GM18519 (cell line): Measurements from ENCODE around the gene TULP3.

ENCODE experiments used
- ATAC-seq: cut with Tn5 transposase; IDR thresholded peaks from one replicate; pipeline ENCODE4 v1.9.1; 2021; ENCODE audit warnings: mild to moderate bottlenecking, moderate library complexity; ENCODE audit not compliant: unreplicated experiment, low FRiP score

TULP3 gene

GRCh38 chr12:2923057-2923456 is 32.4 kb downstream of the TULP3 start:
- ATAC-seq: no peak

GRCh38 chr12:2924019-2924418 is 33.3 kb downstream of the TULP3 start:
- ATAC-seq: no peak

- ATAC-seq: no peak
Observed at GRCh38 chr12:2925322-2925995, 34.8 kb downstream of the TULP3 start.

GRCh38 chr12:2930865-2931264 is 40.2 kb downstream of the TULP3 start:
- ATAC-seq: no peak

GRCh38 chr12:2933586-2933985 is 42.9 kb downstream of the TULP3 start:
- no peak for ATAC-seq

GRCh38 chr12:2934371-2934770 is 43.7 kb downstream of the TULP3 start:
- ATAC-seq: no peak

GRCh38 chr12:2936301-2936700 is 45.6 kb downstream of the TULP3 start:
- ATAC-seq: no peak

- no peak for ATAC-seq
Observed at GRCh38 chr12:2937500-2937899, 46.8 kb downstream of the TULP3 start.

- no peak for ATAC-seq
Observed at GRCh38 chr12:2939191-2939590, 48.5 kb downstream of the TULP3 start.

- ATAC-seq: no peak
Observed at GRCh38 chr12:2940564-2940963, 49.9 kb downstream of the TULP3 start.

- ATAC-seq: no peak
Observed at GRCh38 chr12:2941524-2941923, 50.8 kb downstream of the TULP3 start.

- no peak for ATAC-seq
Observed at GRCh38 chr12:2944401-2945047, 53.8 kb downstream of the TULP3 start.

- no peak for ATAC-seq
Observed at GRCh38 chr12:2949411-2949810, 58.7 kb downstream of the TULP3 start.

GRCh38 chr12:2955888-2956287 is 65.2 kb downstream of the TULP3 start:
- ATAC-seq: no peak

GRCh38 chr12:2957816-2958431 is 67.2 kb downstream of the TULP3 start:
- ATAC-seq: no peak

GRCh38 chr12:2958432-2959191 is 67.9 kb downstream of the TULP3 start:
- no peak for ATAC-seq

GRCh38 chr12:2959192-2959504 is 68.5 kb downstream of the TULP3 start, which contains the start of gene TEAD4:
Gene TEAD4 (plus strand): TSS chr12:2959397.
- ATAC-seq: no peak

- no peak for ATAC-seq
Observed at GRCh38 chr12:2959505-2960389, 69.1 kb downstream of the TULP3 start.

- ATAC-seq: no peak
Observed at GRCh38 chr12:2960390-2960956, 69.8 kb downstream of the TULP3 start.

- ATAC-seq: no peak
Observed at GRCh38 chr12:2960996-2961616, 70.4 kb downstream of the TULP3 start.
